CD1c-positive myeloid dendritic cell (primary cell): Measurements from ENCODE around the gene ELP4.
"Not testable (repeated sequence)": the region's sequence is repeated elsewhere in the genome, so short reads cannot be mapped to it uniquely, and the experiment has no call there.

ENCODE experiments used
- DNase-seq: peaks from one replicate; pipeline ENCODE4 v3.0.0-alpha.2; 2016; ENCODE audit errors: extremely low spot score

ELP4 gene

GRCh38 chr11:31643857-31644256 is 134.3 kb downstream of the ELP4 start:
- no peak for DNase-seq

GRCh38 chr11:31645747-31646146 is 136.2 kb downstream of the ELP4 start:
- DNase-seq, result no peak

- DNase-seq, result no peak
Observed at GRCh38 chr11:31646216-31646615, 136.6 kb downstream of the ELP4 start.

GRCh38 chr11:31649129-31649966 is 139.8 kb downstream of the ELP4 start:
- no peak for DNase-seq

GRCh38 chr11:31651208-31651607 is 141.6 kb downstream of the ELP4 start:
- no peak for DNase-seq

- no peak for DNase-seq
Observed at GRCh38 chr11:31651822-31652221, 142.3 kb downstream of the ELP4 start.

- DNase-seq, result no peak
Observed at GRCh38 chr11:31652528-31652927, 143.0 kb downstream of the ELP4 start.

- DNase-seq, result no peak
Observed at GRCh38 chr11:31655483-31655882, 145.9 kb downstream of the ELP4 start.

GRCh38 chr11:31656051-31656450 is 146.5 kb downstream of the ELP4 start:
- DNase-seq, result no peak

GRCh38 chr11:31657091-31657490 is 147.5 kb downstream of the ELP4 start:
- DNase-seq, result no peak

- DNase-seq, result no peak
Observed at GRCh38 chr11:31664129-31664528, 154.6 kb downstream of the ELP4 start.

- no peak for DNase-seq
Observed at GRCh38 chr11:31664954-31665353, 155.4 kb downstream of the ELP4 start.

- DNase-seq, result no peak
Observed at GRCh38 chr11:31671681-31672080, 162.1 kb downstream of the ELP4 start.

- DNase-seq, result not testable (repeated sequence)
Observed at GRCh38 chr11:31673108-31673507, 163.5 kb downstream of the ELP4 start.

GRCh38 chr11:31676280-31676982 is 166.9 kb downstream of the ELP4 start:
- no peak for DNase-seq

GRCh38 chr11:31680770-31681169 is 171.2 kb downstream of the ELP4 start:
- no peak for DNase-seq

GRCh38 chr11:31687256-31687655 is 177.7 kb downstream of the ELP4 start:
- DNase-seq, result no peak

- DNase-seq, result no peak
Observed at GRCh38 chr11:31687861-31688260, 178.3 kb downstream of the ELP4 start.

GRCh38 chr11:31689559-31689958 is 180.0 kb downstream of the ELP4 start:
- DNase-seq, result no peak

- DNase-seq, result no peak
Observed at GRCh38 chr11:31690041-31690440, 180.5 kb downstream of the ELP4 start.

GRCh38 chr11:31690516-31690915 is 180.9 kb downstream of the ELP4 start:
- no peak for DNase-seq

- no peak for DNase-seq
Observed at GRCh38 chr11:31692466-31692865, 182.9 kb downstream of the ELP4 start.

- DNase-seq, result not testable (repeated sequence)
Observed at GRCh38 chr11:31697049-31697448, 187.5 kb downstream of the ELP4 start.
